Breast epithelium (tissue), 3 donors: ENCODE data around the gene SAMM50.

Source experiments
- POLR2A ChIP-seq: fragments of 450-650 bp; IDR thresholded peaks from one replicate; pipeline ENCODE4 v1.6.1; 2016; ENCODE audit warnings: antibody characterized with exemption, mild to moderate bottlenecking, moderate library complexity
- POLR2AphosphoS5 ChIP-seq, 3 donors: sonication (generic); formaldehyde crosslinking; IDR thresholded peaks; one replicate each; pipeline ENCODE4 v1.6.1; 2017; ENCODE audit warnings: antibody characterized with exemption in 3 of 3

DNA sequence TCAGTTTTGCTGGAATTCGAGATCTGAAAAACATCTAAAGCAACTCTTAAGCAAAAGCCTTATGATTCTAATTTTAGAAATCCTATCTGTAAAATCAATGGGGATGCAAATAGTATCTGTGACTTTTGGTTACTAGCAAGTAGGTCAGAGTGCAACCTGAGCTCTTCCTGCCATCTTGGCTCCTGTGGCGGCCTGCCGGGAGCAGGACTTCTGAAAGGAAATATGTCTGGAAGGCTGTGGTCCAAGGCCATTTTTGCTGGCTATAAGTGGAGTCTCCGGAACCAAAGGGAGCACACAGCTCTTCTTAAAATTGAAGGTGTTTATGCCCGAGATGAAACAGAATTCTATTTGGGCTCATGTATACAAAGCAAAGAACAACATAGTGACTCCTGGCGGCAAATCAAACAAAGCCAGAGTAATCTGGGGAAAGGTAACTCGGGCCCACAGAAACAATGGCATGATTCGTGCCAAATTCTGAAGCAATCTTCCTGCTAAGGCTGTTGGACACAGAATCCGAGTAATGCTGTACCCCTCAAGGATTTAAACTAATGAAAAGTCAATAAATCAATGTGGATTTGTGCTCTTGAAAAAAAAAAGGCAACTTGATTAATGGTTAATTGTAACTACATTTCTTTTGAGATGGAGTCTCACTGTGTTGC, 1.7 kb downstream of the SAMM50 start:
- TF ChIP-seq POLR2AphosphoS5 (IDR thresholded peaks at IDR 0.05) (no peak), POLR2A (no peak)
